H1 (cell line): ENCODE measurements around the gene NCAPD3. TPM values are rescaled to one million over a fixed set of nuclear protein-coding genes. Genes with fewer than 3 reads are reported as not detected.

Experiments
- CTCF ChIA-PET: fragments of 300-600 bp; sonication (Branson Sonifier 250); formaldehyde crosslinking; loops from one replicate; lab custom pipeline; 2021; ENCODE audit not compliant: partially characterized antibody; lab: Charles Lee
- POLR2A ChIA-PET: fragments of 300-600 bp; sonication (Branson Sonifier 250); formaldehyde crosslinking; loops from one replicate; lab custom pipeline; 2021; ENCODE audit warnings: inconsistent platforms; ENCODE audit not compliant: partially characterized antibody; lab: Charles Lee
- DNase-seq, 2 experiments: peaks; one replicate each; pipeline versions ENCODE4 v3.0.0 to v3.0.0-alpha.2; 2010 to 2022; ENCODE audit warnings: low spot score in 2 of 2, low read depth in 1 of 2, mixed read lengths in 1 of 2
- FAIRE-seq: peaks from 2 replicates; lab custom pipeline; 2011; peaks lifted over from hg19 to GRCh38; lab: Jason Lieb, UNC
- H2AFZ ChIP-seq: 2 replicates; pipeline ENCODE4 v1.8.1; 2012; ENCODE audit warnings: low read length, inconsistent platforms
- H2AK5ac ChIP-seq: 2 replicates; pipeline ENCODE4 v1.6.1; 2013; ENCODE audit warnings: low read depth, low read length
- H2BK120ac ChIP-seq: replicated peaks from 2 replicates; pipeline ENCODE3; 2013; ENCODE audit warnings: low read depth, low read length, inconsistent platforms
- H2BK12ac ChIP-seq: 2 replicates; pipeline ENCODE4 v1.6.1; 2013; ENCODE audit warnings: low read depth, low read length
- H2BK15ac ChIP-seq: 2 replicates; pipeline ENCODE4 v1.6.1; 2013; ENCODE audit warnings: low read length
- H2BK20ac ChIP-seq: 2 replicates; pipeline ENCODE4 v1.6.1; 2013; ENCODE audit warnings: low read length
- H2BK5ac ChIP-seq: 2 replicates; pipeline ENCODE4 v1.6.1; 2013; ENCODE audit warnings: low read depth, low read length
- H3K14ac ChIP-seq: 2 replicates; pipeline ENCODE4 v1.6.1; 2013; ENCODE audit warnings: inconsistent platforms; ENCODE audit not compliant: insufficient read length
- H3K18ac ChIP-seq: 2 replicates; pipeline ENCODE4 v1.6.1; 2013; ENCODE audit warnings: low read length; ENCODE audit errors: extremely low read depth
- H3K23ac ChIP-seq: 2 replicates; pipeline ENCODE4 v1.6.1; 2013; ENCODE audit warnings: inconsistent platforms; ENCODE audit not compliant: insufficient read length
- H3K23me2 ChIP-seq: 2 replicates; pipeline ENCODE4 v1.6.1; 2013; ENCODE audit warnings: low read depth, low read length
- H3K27ac ChIP-seq: 2 replicates; pipeline ENCODE4 v1.6.1; 2011; ENCODE audit warnings: low read depth, low read length, inconsistent platforms
- H3K27me3 ChIP-seq, 4 experiments: replicated peaks in 1 of 4; 1 replicate in 1 of 4; 2 replicates in 3 of 4; pipeline versions ENCODE4 v1.6.1 to v1.8.1; 2011 to 2013; ENCODE audit warnings: low read length in 3 of 4, mild to moderate bottlenecking in 3 of 4, inconsistent platforms in 2 of 4, mixed read lengths in 2 of 4, moderate library complexity in 1 of 4; ENCODE audit not compliant: control insufficient read depth in 3 of 4, insufficient read depth in 3 of 4; ENCODE audit errors: extremely low read depth in 1 of 4
- H3K36me3 ChIP-seq, 4 experiments: 2 replicates each; pipeline versions ENCODE4 v1.6.1 to v1.8.1; 2011 to 2013; ENCODE audit warnings: mild to moderate bottlenecking in 4 of 4, low read length in 3 of 4, moderate library complexity in 2 of 4, control low read depth in 1 of 4, inconsistent platforms in 1 of 4; ENCODE audit not compliant: insufficient read depth in 4 of 4, control insufficient read depth in 2 of 4
- H3K4ac ChIP-seq: replicated peaks from 2 replicates; pipeline ENCODE3; 2013; ENCODE audit warnings: low read length, low read depth, mixed read lengths, inconsistent platforms; ENCODE audit not compliant: insufficient read length
- H3K4me1 ChIP-seq, 4 experiments: replicated peaks in 1 of 4; 1 replicate in 1 of 4; 2 replicates in 3 of 4; pipeline versions ENCODE4 v1.6.1 to v1.8.1; 2011 to 2013; ENCODE audit warnings: low read length in 3 of 4, inconsistent platforms in 2 of 4, mixed read lengths in 1 of 4; ENCODE audit not compliant: insufficient read depth in 4 of 4, control insufficient read depth in 3 of 4
- H3K4me2 ChIP-seq, 2 experiments: 2 replicates each; pipeline versions ENCODE4 v1.6.1 to v1.8.1; 2011 to 2013; ENCODE audit warnings: low read depth in 2 of 2, low read length in 2 of 2, control low read depth in 1 of 2, inconsistent platforms in 1 of 2, mild to moderate bottlenecking in 1 of 2; ENCODE audit not compliant: insufficient read depth in 1 of 2
- H3K4me3 ChIP-seq, 4 experiments: fragments of 200-600, 300-600 bp in 1 of 4; sonication (generic), shearing (Covaris generic), sonication (Bioruptor Twin) in 1 of 4; 2 replicates each; pipeline versions ENCODE4 v1.5.1 to v1.8.1; 2011 to 2016; ENCODE audit warnings: low read length in 4 of 4, low read depth in 3 of 4, control low read depth in 2 of 4, inconsistent platforms in 2 of 4, mild to moderate bottlenecking in 2 of 4, mixed read lengths in 1 of 4, moderate library complexity in 1 of 4; ENCODE audit not compliant: insufficient read depth in 2 of 4; ENCODE audit errors: extremely low read depth in 1 of 4
- H3K56ac ChIP-seq: replicated peaks from 2 replicates; pipeline ENCODE3; 2013; ENCODE audit warnings: low read depth, mild to moderate bottlenecking, mixed read lengths, low read length, inconsistent platforms; ENCODE audit not compliant: insufficient read length
- H3K79me1 ChIP-seq: 2 replicates; pipeline ENCODE4 v1.6.1; 2013; ENCODE audit warnings: low read depth, low read length, control low read depth
- H3K79me2 ChIP-seq, 2 experiments: 2 replicates each; pipeline versions ENCODE4 v1.6.1 to v1.8.1; 2012 to 2013; ENCODE audit warnings: low read length in 2 of 2, mild to moderate bottlenecking in 2 of 2, inconsistent platforms in 1 of 2; ENCODE audit not compliant: insufficient read depth in 2 of 2, control insufficient read depth in 1 of 2
- H3K9ac ChIP-seq, 4 experiments: replicated peaks in 1 of 4; 1 replicate in 1 of 4; 2 replicates in 3 of 4; pipeline versions ENCODE4 v1.6.1 to v1.8.1; 2011 to 2013; ENCODE audit warnings: low read depth in 3 of 4, low read length in 3 of 4, control low read depth in 2 of 4, mild to moderate bottlenecking in 2 of 4, moderate library complexity in 2 of 4, inconsistent platforms in 1 of 4; ENCODE audit errors: extremely low read depth in 1 of 4
- H3K9me3 ChIP-seq, 2 experiments: 2 replicates each; pipeline versions ENCODE4 v1.6.1 to v1.8.1; 2012 to 2013; ENCODE audit warnings: mild to moderate bottlenecking in 2 of 2, moderate library complexity in 2 of 2, control low read depth in 1 of 2, inconsistent platforms in 1 of 2, low read depth in 1 of 2, low read length in 1 of 2, mixed read lengths in 1 of 2; ENCODE audit not compliant: insufficient read depth in 2 of 2
- H4K20me1 ChIP-seq, 2 experiments: replicated peaks in 1 of 2; 2 replicates each; pipeline versions ENCODE3 to v1.8.1; 2011 to 2013; ENCODE audit warnings: inconsistent platforms in 2 of 2, low read length in 2 of 2, mild to moderate bottlenecking in 1 of 2; ENCODE audit not compliant: insufficient read depth in 2 of 2, control insufficient read depth in 1 of 2
- H4K5ac ChIP-seq: 2 replicates; pipeline ENCODE4 v1.6.1; 2013; ENCODE audit warnings: low read length, low read depth, mixed read lengths, inconsistent platforms; ENCODE audit not compliant: insufficient read length
- H4K8ac ChIP-seq: 2 replicates; pipeline ENCODE4 v1.8.0; 2013; ENCODE audit warnings: mild to moderate bottlenecking, moderate library complexity, low read length, inconsistent platforms; ENCODE audit not compliant: insufficient read depth; ENCODE audit errors: extremely low read depth
- H4K91ac ChIP-seq: replicated peaks from 2 replicates; pipeline ENCODE3; 2013; ENCODE audit warnings: low read length, mixed read lengths, inconsistent platforms; ENCODE audit not compliant: insufficient read length
- CHD2 ChIP-seq: IDR thresholded peaks from 2 replicates; pipeline ENCODE4 v1.6.1; 2012; ENCODE audit warnings: low read length, improper control_type of control experiment
- HDAC2 ChIP-seq, 2 experiments: fragments of 300-600 bp in 1 of 2; sonication (generic) in 1 of 2; IDR thresholded peaks; 2 replicates each; pipeline ENCODE4 v1.6.1; 2011 to 2012; ENCODE audit warnings: low read depth in 2 of 2, low read length in 2 of 2, mild to moderate bottlenecking in 2 of 2, moderate library complexity in 2 of 2, borderline replicate concordance in 1 of 2, inconsistent platforms in 1 of 2
- KDM1A ChIP-seq: fragments of 200-600, 300-600 bp; sonication (generic); IDR thresholded peaks from 2 replicates; pipeline ENCODE4 v1.7.1; 2016; ENCODE audit warnings: mild to moderate bottlenecking, low read length, borderline replicate concordance
- MAFK ChIP-seq: IDR thresholded peaks from 2 replicates; pipeline ENCODE4 v1.6.1; 2012; ENCODE audit warnings: low read depth, mild to moderate bottlenecking, improper control_type of control experiment, low read length
- NRF1 ChIP-seq: IDR thresholded peaks from 2 replicates; pipeline ENCODE4 v1.6.1; 2011; ENCODE audit warnings: mild to moderate bottlenecking, low read depth, low read length, improper control_type of control experiment
- PHF8 ChIP-seq: fragments of 200-600 bp; sonication (generic); conservative IDR thresholded peaks from 2 replicates; pipeline ENCODE4 v1.7.1; 2012; ENCODE audit warnings: low read depth, mild to moderate bottlenecking, inconsistent platforms, low read length, moderate library complexity
- RAD21 ChIP-seq, 2 experiments: IDR thresholded peaks in 1 of 2; conservative IDR thresholded peaks in 1 of 2; 2 replicates each; pipeline ENCODE4 v1.6.1; 2011; ENCODE audit warnings: low read depth in 2 of 2, low read length in 2 of 2, improper control_type of control experiment in 1 of 2, inconsistent platforms in 1 of 2, mild to moderate bottlenecking in 1 of 2, moderate library complexity in 1 of 2
- TAF1 ChIP-seq: IDR thresholded peaks from 2 replicates; pipeline ENCODE4 v1.6.1; 2011; ENCODE audit warnings: mild to moderate bottlenecking, low read depth, low read length
- TCF12 ChIP-seq: IDR thresholded peaks from 2 replicates; pipeline ENCODE4 v1.6.1; 2011; ENCODE audit warnings: low read depth, mild to moderate bottlenecking, low read length
- WGBS, 2 experiments: shearing (Covaris generic) in 1 of 2; methylation state at CpG; one replicate each; pipeline versions ENCODE4 v1.1.6 to v1.1.7; 2013 to 2015; ENCODE audit warnings: low lambda C conversion rate in 2 of 2, mixed read lengths in 2 of 2, inconsistent platforms in 1 of 2, low coverage in 1 of 2, missing lambda C conversion rate in 1 of 2; ENCODE audit not compliant: insufficient replicate concordance in 2 of 2, insufficient coverage in 1 of 2, insufficient read length in 1 of 2; ENCODE audit errors: extremely low coverage in 1 of 2, missing lambda C conversion rate in 1 of 2; 5-methylcytosine and 5-hydroxymethylcytosine counted together
- polyA plus RNA-seq, 7 experiments: library from polyadenylated mRNA; depleted of rRNA in 3 of 7; stranded (reverse) in 5 of 7; unstranded in 2 of 7; fragments of >200 nt in 5 of 7; fragments of 200-250 nt in 2 of 7; gene quantifications; 1 replicate in 5 of 7; 2 replicates in 1 of 7; 4 replicates in 1 of 7; pipeline versions ENCODE4 v1.2.1 to v1.2.3, GENCODE V29; 2011 to 2013; ENCODE audit warnings: missing spikeins in 2 of 7, mixed read lengths in 2 of 7
- total RNA-seq: library from RNA; stranded (reverse); fragmentation: NEBNext Ultra II Directional; extraction: Animal tissue kit (Norgen Biotek cat#: 25700); gene quantifications from 2 replicates; pipeline ENCODE4 v1.2.1, GENCODE V29; 2021
- TF ChIP-seq, protein P1 (sequence below): IDR thresholded peaks from 2 replicates; pipeline ENCODE4 v1.6.1; 2012; ENCODE audit warnings: inconsistent platforms
- TF ChIP-seq, protein P2 (sequence below): IDR thresholded peaks from 2 replicates; pipeline ENCODE4 v1.6.1; 2012; ENCODE audit warnings: low read length, inconsistent platforms

Gene NCAPD3
- total and polyA plus RNA-seq, 2 of the 8 experiments (the other 6 are each of a cell fraction or from before 2014, with no cell fraction given): 26.5 to 55.2 TPM

DNA sequence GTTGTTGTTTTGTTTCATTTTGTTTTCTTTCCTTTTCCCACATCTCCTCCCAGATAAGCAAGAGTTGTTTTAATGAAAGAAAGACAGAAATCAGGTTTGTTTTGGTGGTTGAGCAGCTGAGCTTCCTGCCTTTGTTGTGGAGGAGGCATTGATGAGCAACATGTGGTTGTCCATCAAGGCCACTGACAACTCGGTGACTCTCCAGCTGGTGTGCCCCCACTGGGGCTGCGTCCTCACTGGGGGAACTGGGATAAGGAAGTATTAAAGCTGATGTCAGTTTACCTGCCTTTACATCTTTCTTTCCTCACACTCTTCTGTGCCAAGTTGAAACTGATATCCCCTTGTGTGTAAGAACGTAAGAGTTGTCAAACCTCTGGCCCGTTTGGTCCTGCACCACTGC is 6.6 kb upstream of the NCAPD3 start:
- 93% methylated on average over 4 of the region's 4 CpGs; no CpG with 5 or more reads in 1 of the 2 experiments for WGBS, 2 experiments
- H2BK12ac ChIP-seq: no peak overlapping the region
- no peaks in the 10 kb centered on the region; the same call in none of the 2 replicates for H3K79me1 ChIP-seq
- no peak overlapping the region for H3K9ac ChIP-seq
- no peak overlapping the region for H3K4me2 ChIP-seq
- no peak overlapping the region for H2BK5ac ChIP-seq
- no peak overlapping the region for H3K4me3 ChIP-seq
- H2BK15ac ChIP-seq: no peak overlapping the region
- H3K9me3 ChIP-seq: no peaks in the 10 kb centered on the region
- peaks cover 0 to 5% (median 1%) of the 10 kb centered on the region in 4 experiments; a peak in 5 of 7 replicates for H3K4me1 ChIP-seq
- H2AFZ ChIP-seq: no peak overlapping the region
- no peak overlapping the region for H3K14ac ChIP-seq
- no peak overlapping the region for H4K8ac ChIP-seq
- H2BK20ac ChIP-seq: no peak overlapping the region
- CTCF ChIA-PET: interaction anchor here (1.2 to 1.8 kb wide), 2 partner anchors 9 to 34 kb away, joined by 3 to 4 read pairs; no protein-coding TSS in a partner anchor
- no peak overlapping the region for H4K5ac ChIP-seq
- peaks cover 0 to 6% of the 10 kb centered on the region in 2 experiments for H4K20me1 ChIP-seq
- peaks cover 4% of the 10 kb centered on the region for H3K23me2 ChIP-seq
- no peak overlapping the region for H3K23ac ChIP-seq
- no peak for DNase-seq
- no peak overlapping the region for H3K18ac ChIP-seq
- H3K79me2 ChIP-seq: peaks cover 0 to 9% of the 10 kb centered on the region in 2 experiments; a peak in 1 of 4 replicates
- H4K91ac ChIP-seq: no peak overlapping the region
- H3K27ac ChIP-seq: no peak overlapping the region
- POLR2A ChIA-PET: no interaction called here
- no peaks in the 10 kb centered on the region for H3K36me3 ChIP-seq
- no peak for FAIRE-seq
- H3K56ac ChIP-seq: no peak overlapping the region
- H2BK120ac ChIP-seq: no peak overlapping the region
- no peak overlapping the region for H3K4ac ChIP-seq
- peaks cover 0 to 6% (median 0%) of the 10 kb centered on the region in 4 experiments; a peak in 1 of 7 replicates for H3K27me3 ChIP-seq
- H2AK5ac ChIP-seq: no peak overlapping the region
- TF ChIP-seq, protein P1, sequence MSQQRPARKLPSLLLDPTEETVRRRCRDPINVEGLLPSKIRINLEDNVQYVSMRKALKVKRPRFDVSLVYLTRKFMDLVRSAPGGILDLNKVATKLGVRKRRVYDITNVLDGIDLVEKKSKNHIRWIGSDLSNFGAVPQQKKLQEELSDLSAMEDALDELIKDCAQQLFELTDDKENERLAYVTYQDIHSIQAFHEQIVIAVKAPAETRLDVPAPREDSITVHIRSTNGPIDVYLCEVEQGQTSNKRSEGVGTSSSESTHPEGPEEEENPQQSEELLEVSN: no peak
- TF ChIP-seq MAFK: no peak
- TF ChIP-seq, protein P2, sequence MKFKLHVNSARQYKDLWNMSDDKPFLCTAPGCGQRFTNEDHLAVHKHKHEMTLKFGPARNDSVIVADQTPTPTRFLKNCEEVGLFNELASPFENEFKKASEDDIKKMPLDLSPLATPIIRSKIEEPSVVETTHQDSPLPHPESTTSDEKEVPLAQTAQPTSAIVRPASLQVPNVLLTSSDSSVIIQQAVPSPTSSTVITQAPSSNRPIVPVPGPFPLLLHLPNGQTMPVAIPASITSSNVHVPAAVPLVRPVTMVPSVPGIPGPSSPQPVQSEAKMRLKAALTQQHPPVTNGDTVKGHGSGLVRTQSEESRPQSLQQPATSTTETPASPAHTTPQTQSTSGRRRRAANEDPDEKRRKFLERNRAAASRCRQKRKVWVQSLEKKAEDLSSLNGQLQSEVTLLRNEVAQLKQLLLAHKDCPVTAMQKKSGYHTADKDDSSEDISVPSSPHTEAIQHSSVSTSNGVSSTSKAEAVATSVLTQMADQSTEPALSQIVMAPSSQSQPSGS: no peak
- TF ChIP-seq TAF1: no peak
- TF ChIP-seq HDAC2 (IDR thresholded peaks at IDR 0.05; ENCODE audit: borderline replicate concordance in 1 of 2, low read depth in 2 of 2, low read length in 2 of 2): no peak
- TF ChIP-seq KDM1A: no peak
- no peak for TF ChIP-seq CHD2
- TF ChIP-seq RAD21 (IDR thresholded peaks at IDR 0.05 in 1 of 2, conservative IDR thresholded peaks at IDR 0.05 in 1 of 2; ENCODE audit: low read depth in 2 of 2, low read length in 2 of 2): no peak
- no peak for TF ChIP-seq TCF12
- no peak for TF ChIP-seq NRF1
- TF ChIP-seq PHF8: no peak
